ENCODE results near the gene HMG20A.

The HMG20A gene

GRCh38 chr15:77521206-77521605, 100.5 kb downstream of the HMG20A start:
- no peak for DNase-seq (ENCODE audit: low spot score)

GRCh38 chr15:77525400-77525811, 104.7 kb downstream of the HMG20A start:
- no peak for DNase-seq (ENCODE audit: low spot score)

GRCh38 chr15:77525907-77526594, 105.4 kb downstream of the HMG20A start:
- no peak for DNase-seq (ENCODE audit: low spot score)

GRCh38 chr15:77526595-77527163, 106.0 kb downstream of the HMG20A start:
- DNase-seq (ENCODE audit: low spot score), result no peak

- no peak for DNase-seq (ENCODE audit: low spot score)
These were observed 106.6 kb downstream of the HMG20A start for GRCh38 chr15:77527164-77527778.

GRCh38 chr15:77527831-77528231, 107.1 kb downstream of the HMG20A start:
- DNase-seq (ENCODE audit: low spot score), result no peak

GRCh38 chr15:77528290-77528967, 107.7 kb downstream of the HMG20A start:
- no peak for DNase-seq (ENCODE audit: low spot score)

GRCh38 chr15:77528968-77529319, 108.3 kb downstream of the HMG20A start:
- DNase-seq (ENCODE audit: low spot score), result no peak

GRCh38 chr15:77529394-77530159, 108.9 kb downstream of the HMG20A start:
- DNase-seq (ENCODE audit: low spot score), result no peak

- DNase-seq (ENCODE audit: low spot score), result no peak
These were observed 109.9 kb downstream of the HMG20A start for GRCh38 chr15:77530576-77530975.

GRCh38 chr15:77531191-77532000, 110.7 kb downstream of the HMG20A start:
- no peak for DNase-seq (ENCODE audit: low spot score)

GRCh38 chr15:77532067-77532710, 111.5 kb downstream of the HMG20A start:
- no peak for DNase-seq (ENCODE audit: low spot score)

GRCh38 chr15:77532846-77533245, 112.2 kb downstream of the HMG20A start:
- DNase-seq (ENCODE audit: low spot score), result no peak

GRCh38 chr15:77533578-77534430, 113.1 kb downstream of the HMG20A start:
- no peak for DNase-seq (ENCODE audit: low spot score)

All from hematopoietic multipotent progenitor cell treated with erythropoietin and hydrocortisone succinate and interleukin-3 and kit ligand, for 15 days (in vitro differentiated cells).